CD4-positive, alpha-beta T cell (primary cell): ENCODE results near the gene CTDSP2. TPM values are rescaled to one million over a fixed set of nuclear protein-coding genes. Genes with fewer than 3 reads are reported as not detected.

Experiments used
- ATAC-seq: fragments of 200-7000 bp; cut with Tn5 transposase; one replicate; pipeline ENCODE4 v1.10.0; 2022; ENCODE audit warnings: mild to moderate bottlenecking; ENCODE audit not compliant: poor library complexity
- CTCF ChIA-PET: fragments of 350-600 bp; sonication (Branson Sonifier 250); formaldehyde crosslinking; loops from one replicate; lab custom pipeline; 2021; ENCODE audit warnings: antibody characterized with exemption, inconsistent platforms; lab: Charles Lee
- POLR2A ChIA-PET: fragments of 350-600 bp; sonication (Branson Sonifier 250); formaldehyde crosslinking; loops from one replicate; lab custom pipeline; 2021; ENCODE audit warnings: antibody characterized with exemption, inconsistent platforms; lab: Charles Lee
- DNase-seq, 14 experiments: peaks; one replicate each; pipeline ENCODE4 v3.0.0-alpha.2; 2013 to 2020; ENCODE audit warnings: mixed read lengths in 2 of 14
- H3K27ac ChIP-seq, 2 donors: one replicate each; pipeline versions ENCODE4 v1.5.1 to v1.7.0; 2013; ENCODE audit warnings: low read length in 2 of 2, low read depth in 1 of 2, mild to moderate bottlenecking in 1 of 2
- H3K27me3 ChIP-seq, 2 experiments: 1 replicate in 1 of 2; 2 replicates in 1 of 2; pipeline versions ENCODE4 v1.6.1 to v1.7.0; 2013; ENCODE audit warnings: low read length in 2 of 2, control low read depth in 1 of 2, mild to moderate bottlenecking in 1 of 2, moderate library complexity in 1 of 2; ENCODE audit not compliant: insufficient read depth in 2 of 2, control insufficient read depth in 1 of 2
- H3K36me3 ChIP-seq: one replicate; pipeline ENCODE4 v1.6.1; 2013; ENCODE audit warnings: low read length, control low read depth; ENCODE audit not compliant: insufficient read depth
- H3K4me1 ChIP-seq: one replicate; pipeline ENCODE4 v1.6.1; 2013; ENCODE audit warnings: low read length, control low read depth; ENCODE audit not compliant: insufficient read depth
- H3K4me3 ChIP-seq: one replicate; pipeline ENCODE4 v1.5.1; 2013; ENCODE audit warnings: mild to moderate bottlenecking, low read length, moderate library complexity
- H3K9me3 ChIP-seq, 2 experiments: 1 replicate in 1 of 2; 2 replicates in 1 of 2; pipeline versions ENCODE4 v1.6.1 to v1.7.0; 2013; ENCODE audit warnings: low read length in 2 of 2, mild to moderate bottlenecking in 2 of 2, control low read depth in 1 of 2, moderate library complexity in 1 of 2; ENCODE audit not compliant: control insufficient read depth in 1 of 2, insufficient read depth in 1 of 2
- H3K27ac Mint-ChIP-seq: one replicate; pipeline ENCODE4 v1.8.0; 2020; ENCODE audit warnings: mixed read lengths
- H3K27me3 Mint-ChIP-seq: one replicate; pipeline ENCODE4 v1.8.0; 2021; ENCODE audit warnings: mixed read lengths
- H3K36me3 Mint-ChIP-seq: one replicate; pipeline ENCODE4 v1.8.0; 2021; ENCODE audit warnings: low read depth, mixed read lengths
- H3K4me1 Mint-ChIP-seq: one replicate; pipeline ENCODE4 v1.8.0; 2021; ENCODE audit warnings: low read depth, mixed read lengths
- H3K4me3 Mint-ChIP-seq: one replicate; pipeline ENCODE4 v1.8.0; 2020; ENCODE audit warnings: mild to moderate bottlenecking, mixed read lengths
- H3K9me3 Mint-ChIP-seq: one replicate; pipeline ENCODE4 v1.8.0; 2020; ENCODE audit warnings: mixed read lengths
- CTCF ChIP-seq: fragments of 200-600 bp; IDR thresholded peaks from one replicate; pipeline ENCODE4 v1.8.0; 2022; ENCODE audit warnings: antibody characterized with exemption, mild to moderate bottlenecking
- intact Hi-C, 2 experiments: fragments of 100-400 bp; cut with DNase I in 1 of 2; cut with micrococcal nuclease in 1 of 2; formaldehyde crosslinking; loops; one replicate each; pipeline versions ENCODE4 v1.15.1 to v1.9.0; 2023 to 2025; cut with DNase I, micrococcal nuclease
- microRNA-seq: library from miRNA; unstranded; fragments of <30 nt; microRNA quantifications from one replicate; pipeline ENCODE4 v1.2.0, GENCODE V29; 2021; ENCODE audit warnings: borderline microRNAs expressed, borderline replicate concordance
- total RNA-seq, 174 experiments: library from RNA in 2 of 174; stranded (reverse) in 2 of 174; gene quantifications; one replicate each; pipeline ENCODE4 v1.2.3 and lab custom pipeline; 2021 to 2026

CTDSP2 gene
- total RNA-seq, 2 experiments from 2014 or later = 86.2 to 86.4 TPM

GRCh38 chr12:57771236-57771872, 75.2 kb downstream of the CTDSP2 start:
- Histone ChIP-seq H3K36me3 (peaks cover 9% of the 10 kb centered on the region), H3K4me1 (peaks cover 35% of the 10 kb centered on the region), H3K4me3 (peak overlapping the region; percentile 63), H3K9me3 (peaks cover 0 to 6% of the 10 kb centered on the region in 2 experiments), H3K27ac (peak overlapping the region; percentile 79 to 85), H3K27me3 (peaks cover 5 to 14% of the 10 kb centered on the region in 2 experiments)
- Mint-ChIP-seq H3K27ac (peak overlapping the region; percentile 93), H3K4me1 (peaks cover 21% of the 10 kb centered on the region), H3K36me3 (peaks cover 23% of the 10 kb centered on the region), H3K27me3 (peaks cover 5% of the 10 kb centered on the region), H3K9me3 (no peaks in the 10 kb centered on the region), H3K4me3 (peak overlapping the region; percentile 94)
- intact Hi-C loops = loop anchor here (1.0 to 5.0 kb wide), 3 partner anchors 15 to 76 kb away; partner anchors contain the start of gene CTDSP2 (in 1 of the 2)
- TF ChIP-seq CTCF = no peak
- ChIA-PET CTCF (interaction anchor here (1.3 to 2.3 kb wide), 2 partner anchors 12 to 15 kb away, joined by 6 to 9 read pairs; no protein-coding TSS in a partner anchor), POLR2A (interaction anchor here (1.0 to 1.5 kb wide), 6 partner anchors 10 to 165 kb away, joined by 3 to 15 read pairs (median 6); no protein-coding TSS in a partner anchor)
- peak; percentile 62 for ATAC-seq
- DNase-seq = peak; percentile 44 to 93 (median 74)

GRCh38 chr12:57770734-57771133, 75.8 kb downstream of the CTDSP2 start:
- Mint-ChIP-seq H3K4me3 (no peak overlapping the region), H3K36me3 (peaks cover 23% of the 10 kb centered on the region), H3K9me3 (no peaks in the 10 kb centered on the region), H3K27ac (peak overlapping the region; percentile 93), H3K4me1 (peaks cover 25% of the 10 kb centered on the region), H3K27me3 (peaks cover 9% of the 10 kb centered on the region)
- Histone ChIP-seq H3K4me1 (peaks cover 41% of the 10 kb centered on the region), H3K4me3 (no peak overlapping the region), H3K36me3 (peaks cover 9% of the 10 kb centered on the region), H3K27me3 (peaks cover 12 to 20% of the 10 kb centered on the region in 2 experiments), H3K9me3 (peaks cover 0 to 9% of the 10 kb centered on the region in 2 experiments), H3K27ac (no peak overlapping the region)
- intact Hi-C loops = loop anchor here (1.0 to 5.0 kb wide), 3 partner anchors 14 to 77 kb away; partner anchors contain the start of gene CTDSP2 (in 1 of the 2)
- ChIA-PET POLR2A (no interaction called here), CTCF (interaction anchor here (0.8 to 2.3 kb wide), 2 partner anchors 12 to 14 kb away, joined by 3 to 9 read pairs; no protein-coding TSS in a partner anchor)
- no peak for TF ChIP-seq CTCF
- ATAC-seq = no peak
- no peak for DNase-seq

Small RNAs within 50 kb of the gene (microRNA-seq; reads per million reads assigned to microRNA genes)
- gene MIR26A2 = 1,006 reads per million, percentile 85 among the genes with 10 or more reads in this experiment

Other genes starting within 250 kb of the CTDSP2 start
- gene DTX3, start 241.9 kb downstream of the CTDSP2 start, total RNA-seq = 10 to 100 TPM; 28.6 to 29.4 TPM
- gene ARHGEF25, start 235.3 kb downstream of the CTDSP2 start, total RNA-seq = under 1 TPM; 0.25 to 0.27 TPM
- not detected for gene B4GALNT1, start 213.5 kb downstream of the CTDSP2 start, total RNA-seq
- gene OS9, start 152.6 kb downstream of the CTDSP2 start, total RNA-seq = 100 to 1,000 TPM; 108 to 112 TPM
- 10 to 100 TPM; 21.0 to 21.2 TPM for gene AGAP2, start 108.0 kb downstream of the CTDSP2 start, total RNA-seq
- gene TSPAN31, start 101.7 kb downstream of the CTDSP2 start, total RNA-seq = 10 to 100 TPM; 10.3 to 10.7 TPM
- gene CDK4, start 94.4 kb downstream of the CTDSP2 start, total RNA-seq = 10 to 100 TPM in 1 of 2 experiments, 1 to 10 TPM in 1; 8.7 to 10.8 TPM
- gene MARCHF9, start 91.6 kb downstream of the CTDSP2 start, total RNA-seq = 10 to 100 TPM; 39.9 to 40.8 TPM
- gene CYP27B1, start 79.7 kb downstream of the CTDSP2 start, total RNA-seq = 1 to 10 TPM; 1.0 to 1.4 TPM
- gene METTL1, start 74.6 kb downstream of the CTDSP2 start, total RNA-seq = 10 to 100 TPM in 1 of 2 experiments, 1 to 10 TPM in 1; 9.3 to 12.0 TPM
- 1 to 10 TPM; 1.1 to 1.4 TPM for gene EEF1AKMT3, start 74.1 kb downstream of the CTDSP2 start, total RNA-seq
- 10 to 100 TPM; 25.8 to 26.9 TPM for gene TSFM, start 63.9 kb downstream of the CTDSP2 start, total RNA-seq
- 1 to 10 TPM in 1 of 2 experiments, under 1 TPM in 1; 0.60 to 1.2 TPM for gene AVIL, start 28.0 kb downstream of the CTDSP2 start, total RNA-seq
- gene ATP23, start 94.8 kb upstream of the CTDSP2 start, total RNA-seq = 1 to 10 TPM; 5.3 to 5.6 TPM